CD14-positive monocyte (primary cell): ENCODE measurements around the gene SLC13A4. TPM values are rescaled to one million over a fixed set of nuclear protein-coding genes. Genes with fewer than 3 reads are reported as not detected.

Experiments
- DNase-seq, 3 donors: peaks; one replicate each; pipeline ENCODE4 v3.0.0-alpha.2; 2011 to 2022
- H2AFZ ChIP-seq: 2 replicates; pipeline ENCODE4 v1.6.0; 2012; ENCODE audit warnings: mild to moderate bottlenecking, low read depth, low read length, inconsistent platforms; ENCODE audit not compliant: insufficient read depth, poor library complexity, severe bottlenecking
- H3K27ac ChIP-seq, 2 donors: 1 replicate in 1 of 2; 2 replicates in 1 of 2; pipeline ENCODE4 v1.5.1; 2012 to 2013; ENCODE audit warnings: low read length in 2 of 2, control low read depth in 1 of 2, inconsistent platforms in 1 of 2, low read depth in 1 of 2, mild to moderate bottlenecking in 1 of 2
- H3K27me3 ChIP-seq, 2 donors: one replicate each; pipeline versions ENCODE4 v1.6.0 to v1.6.1; 2011 to 2013; ENCODE audit warnings: low read length in 2 of 2; ENCODE audit not compliant: control insufficient read depth in 2 of 2, insufficient read depth in 2 of 2
- H3K36me3 ChIP-seq, 2 donors: replicated peaks in 1 of 2; 1 replicate in 1 of 2; 2 replicates in 1 of 2; pipeline versions ENCODE4 v1.5.1 to v1.6.1; 2012 to 2013; ENCODE audit warnings: low read length in 2 of 2, control low read depth in 1 of 2, inconsistent platforms in 1 of 2, mild to moderate bottlenecking in 1 of 2; ENCODE audit not compliant: insufficient read depth in 2 of 2, control insufficient read depth in 1 of 2
- H3K4me1 ChIP-seq, 2 donors: 1 replicate in 1 of 2; 2 replicates in 1 of 2; pipeline versions ENCODE4 v1.5.1 to v1.6.1; 2012 to 2013; ENCODE audit warnings: low read length in 2 of 2, control low read depth in 1 of 2, inconsistent platforms in 1 of 2, mild to moderate bottlenecking in 1 of 2, moderate library complexity in 1 of 2; ENCODE audit not compliant: insufficient read depth in 2 of 2, control insufficient read depth in 1 of 2
- H3K4me2 ChIP-seq: replicated peaks from 2 replicates; pipeline ENCODE3; 2012; ENCODE audit warnings: low read length, moderate library complexity, mild to moderate bottlenecking; ENCODE audit not compliant: poor library complexity, severe bottlenecking; ENCODE audit errors: extremely low read depth
- H3K4me3 ChIP-seq, 3 experiments: fragments of 200-600 bp in 1 of 3; sonication (generic) in 1 of 3; replicated peaks in 1 of 3; 1 replicate in 2 of 3; 2 replicates in 1 of 3; pipeline ENCODE4 v1.5.1; 2011 to 2013; ENCODE audit warnings: low read length in 3 of 3, mild to moderate bottlenecking in 3 of 3, control low read depth in 2 of 3, low read depth in 2 of 3, inconsistent platforms in 1 of 3, moderate library complexity in 1 of 3
- H3K79me2 ChIP-seq: 2 replicates; pipeline ENCODE4 v1.6.0; 2012; ENCODE audit warnings: mild to moderate bottlenecking, control low read depth, inconsistent platforms, low read length, moderate library complexity; ENCODE audit not compliant: insufficient read depth
- H3K9ac ChIP-seq: 2 replicates; pipeline ENCODE4 v1.6.0; 2017; ENCODE audit warnings: low read length, mild to moderate bottlenecking; ENCODE audit not compliant: insufficient read depth, poor library complexity, severe bottlenecking
- H3K9me3 ChIP-seq, 2 donors: replicated peaks in 1 of 2; 1 replicate in 1 of 2; 2 replicates in 1 of 2; pipeline versions ENCODE4 v1.5.1 to v1.6.1; 2012 to 2013; ENCODE audit warnings: low read length in 2 of 2, control low read depth in 1 of 2; ENCODE audit not compliant: control insufficient read depth in 1 of 2, insufficient read depth in 1 of 2
- H4K20me1 ChIP-seq: 2 replicates; pipeline ENCODE4 v1.6.0; 2012; ENCODE audit warnings: mild to moderate bottlenecking, low read length, control low read depth, moderate library complexity; ENCODE audit not compliant: insufficient read depth
- H3K27ac Mint-ChIP-seq, 7 donors: one replicate each; pipeline ENCODE4 v1.8.0; 2020; ENCODE audit warnings: mild to moderate bottlenecking in 7 of 7, mixed read lengths in 7 of 7, moderate library complexity in 6 of 7, inconsistent platforms in 2 of 7
- H3K27me3 Mint-ChIP-seq, 3 donors: one replicate each; pipeline ENCODE4 v1.8.0; 2021 to 2022; ENCODE audit warnings: low read depth in 3 of 3, mild to moderate bottlenecking in 3 of 3, mixed read lengths in 3 of 3, moderate library complexity in 3 of 3, inconsistent platforms in 1 of 3
- H3K36me3 Mint-ChIP-seq, 2 donors: one replicate each; pipeline ENCODE4 v1.8.0; 2020; ENCODE audit warnings: mixed read lengths in 2 of 2, inconsistent platforms in 1 of 2, mild to moderate bottlenecking in 1 of 2
- H3K4me1 Mint-ChIP-seq: one replicate; pipeline ENCODE4 v1.8.0; 2020; ENCODE audit warnings: mild to moderate bottlenecking, mixed read lengths
- H3K4me3 Mint-ChIP-seq, 2 donors: one replicate each; pipeline ENCODE4 v1.8.0; 2020; ENCODE audit warnings: mild to moderate bottlenecking in 2 of 2, mixed read lengths in 2 of 2, moderate library complexity in 1 of 2
- H3K9me3 Mint-ChIP-seq, 7 donors: one replicate each; pipeline ENCODE4 v1.8.0; 2020 to 2022; ENCODE audit warnings: mixed read lengths in 7 of 7, mild to moderate bottlenecking in 6 of 7, moderate library complexity in 6 of 7, inconsistent platforms in 2 of 7
- CTCF ChIP-seq: fragments of 200-600 bp; IDR thresholded peaks from one replicate; pipeline ENCODE4 v1.8.0; 2022; ENCODE audit warnings: antibody characterized with exemption, mild to moderate bottlenecking
- WGBS: methylation state at CpG from one replicate; pipeline ENCODE4 v1.1.5; 2013; ENCODE audit warnings: missing lambda C conversion rate; ENCODE audit not compliant: insufficient coverage; 5-methylcytosine and 5-hydroxymethylcytosine counted together
- intact Hi-C, 2 donors: fragments of 100-400 bp; cut with micrococcal nuclease; formaldehyde crosslinking; loops; one replicate each; pipeline versions ENCODE4 v1.15.0 to v1.15.1; 2023
- polyA plus RNA-seq, 3 donors: library from polyadenylated mRNA; depleted of rRNA in 1 of 3; unstranded in 2 of 3; stranded (reverse) in 1 of 3; fragments of 300-500 nt in 2 of 3; fragments of >200 nt in 1 of 3; fragmentation: Illumina TruSeq in 2 of 3; gene quantifications; 1 replicate in 2 of 3; 2 replicates in 1 of 3; pipeline ENCODE4 v1.2.3, GENCODE V29; 2012 to 2021

The SLC13A4 gene
- polyA plus RNA-seq, 3 donors = not detected

GRCh38 chr7:135729230-135729629 is 1.2 kb upstream of the SLC13A4 start:
- H3K27ac ChIP-seq = no peak overlapping the region

GRCh38 chr7:135726911-135727673 is 894 bp downstream of the SLC13A4 start:
- Histone ChIP-seq H3K4me2 (no peak overlapping the region), H3K27ac (no peak overlapping the region), H3K27me3 (no peaks in the 10 kb centered on the region), H3K79me2 (no peaks in the 10 kb centered on the region), H3K4me1 (no peaks in the 10 kb centered on the region), H2AFZ (no peak overlapping the region), H3K36me3 (no peaks in the 10 kb centered on the region), H4K20me1 (no peaks in the 10 kb centered on the region), H3K9ac (no peak overlapping the region), H3K4me3 (no peak overlapping the region), H3K9me3 (no peaks in the 10 kb centered on the region)
- Mint-ChIP-seq H3K36me3 (no peaks in the 10 kb centered on the region), H3K27ac (no peak overlapping the region), H3K27me3 (peaks cover 0 to 3% (median 3%) of the 10 kb centered on the region in 3 donors), H3K4me3 (no peak overlapping the region), H3K9me3 (peaks cover 0 to 2% (median 0%) of the 10 kb centered on the region in 7 donors), H3K4me1 (no peaks in the 10 kb centered on the region)
- 95% methylated on average over 26 of the region's 30 CpGs for WGBS
- TF ChIP-seq CTCF = no peak
- no peak for DNase-seq
- intact Hi-C loops = no loop called here

More at GRCh38 chr7:135729230-135729629, 1.2 kb upstream of the SLC13A4 start:
- no peaks in the 10 kb centered on the region for H3K27me3 ChIP-seq
- H3K9me3 ChIP-seq = no peaks in the 10 kb centered on the region
- H3K36me3 ChIP-seq = no peaks in the 10 kb centered on the region
- Mint-ChIP-seq H3K4me1 (no peaks in the 10 kb centered on the region), H3K27ac (no peak overlapping the region), H3K27me3 (peaks cover 0 to 5% (median 1%) of the 10 kb centered on the region in 3 donors), H3K4me3 (no peak overlapping the region), H3K9me3 (no peaks in the 10 kb centered on the region), H3K36me3 (no peaks in the 10 kb centered on the region)
- intact Hi-C loops = no loop called here
- no peaks in the 10 kb centered on the region for H3K79me2 ChIP-seq
- H3K4me2 ChIP-seq = no peak overlapping the region
- no peak overlapping the region for H3K4me3 ChIP-seq
- no peaks in the 10 kb centered on the region for H3K4me1 ChIP-seq
- no peaks in the 10 kb centered on the region for H4K20me1 ChIP-seq
- no peak overlapping the region for H3K9ac ChIP-seq
- no peak for TF ChIP-seq CTCF
- WGBS = no CpG with 5 or more reads among the region's 5 CpGs
- no peak overlapping the region for H2AFZ ChIP-seq
- no peak for DNase-seq
